Keratinocyte (primary cell): ENCODE results near the gene TMF1. TPM values are rescaled to one million over a fixed set of nuclear protein-coding genes. Genes with fewer than 3 reads are reported as not detected.
A peak's percentile ranks its signal among the peaks of the same experiment; 100 is the strongest.

Experiments used
- DNase-seq: peaks from one replicate; pipeline ENCODE4 v3.0.0-alpha.2; 2011; ENCODE audit warnings: low read depth, missing footprints, low spot score
- FAIRE-seq: peaks from 2 replicates; lab custom pipeline; 2011; peaks lifted over from hg19 to GRCh38; lab: Jason Lieb, UNC
- H2AFZ ChIP-seq: 2 replicates; pipeline ENCODE4 v1.6.0; 2012; ENCODE audit warnings: low read length, control low read depth, inconsistent platforms; ENCODE audit not compliant: control insufficient read depth
- H3K27ac ChIP-seq: 2 replicates; pipeline ENCODE4 v1.5.1; 2011; ENCODE audit warnings: low read length; ENCODE audit not compliant: control insufficient read depth, insufficient read depth
- H3K27me3 ChIP-seq: 3 replicates; pipeline ENCODE4 v1.6.0; 2011; ENCODE audit warnings: low read length; ENCODE audit not compliant: control insufficient read depth, insufficient read depth; ENCODE audit errors: extremely low read depth
- H3K36me3 ChIP-seq, 2 experiments: 2 replicates in 1 of 2; 3 replicates in 1 of 2; pipeline ENCODE4 v1.5.1; 2011; ENCODE audit warnings: low read length in 2 of 2, mild to moderate bottlenecking in 1 of 2; ENCODE audit not compliant: control insufficient read depth in 2 of 2, insufficient read depth in 2 of 2; ENCODE audit errors: extremely low read depth in 1 of 2
- H3K4me1 ChIP-seq: 3 replicates; pipeline ENCODE4 v1.5.1; 2011; ENCODE audit warnings: low read length; ENCODE audit not compliant: control insufficient read depth, insufficient read depth; ENCODE audit errors: extremely low read depth
- H3K4me2 ChIP-seq: 3 replicates; pipeline ENCODE4 v1.6.0; 2011; ENCODE audit warnings: low read depth, low read length; ENCODE audit not compliant: control insufficient read depth, insufficient read depth; ENCODE audit errors: extremely low read depth
- H3K4me3 ChIP-seq, 3 experiments: fragments of 200-600 bp in 1 of 3; sonication (generic) in 1 of 3; 2 replicates in 2 of 3; 3 replicates in 1 of 3; pipeline ENCODE4 v1.5.1; 2011 to 2016; ENCODE audit warnings: low read length in 3 of 3, mild to moderate bottlenecking in 3 of 3, control low read depth in 2 of 3, inconsistent platforms in 1 of 3, low read depth in 1 of 3, mixed read lengths in 1 of 3, mixed run types in 1 of 3, moderate library complexity in 1 of 3; ENCODE audit not compliant: control insufficient read depth in 2 of 3, insufficient read depth in 2 of 3; ENCODE audit errors: extremely low read depth in 1 of 3
- H3K79me2 ChIP-seq: 2 replicates; pipeline ENCODE4 v1.6.0; 2012; ENCODE audit warnings: low read length; ENCODE audit not compliant: control insufficient read depth, insufficient read depth
- H3K9ac ChIP-seq: 3 replicates; pipeline ENCODE4 v1.6.0; 2011; ENCODE audit warnings: low read length; ENCODE audit not compliant: control insufficient read depth, insufficient read depth; ENCODE audit errors: extremely low read depth
- H3K9me1 ChIP-seq: 3 replicates; pipeline ENCODE4 v1.6.0; 2011; ENCODE audit warnings: low read length; ENCODE audit not compliant: control insufficient read depth, insufficient read depth; ENCODE audit errors: extremely low read depth
- H3K9me3 ChIP-seq: 2 replicates; pipeline ENCODE4 v1.5.1; 2012; ENCODE audit warnings: low read depth, low read length; ENCODE audit not compliant: control insufficient read depth
- H4K20me1 ChIP-seq: 3 replicates; pipeline ENCODE4 v1.6.0; 2011; ENCODE audit warnings: low read length; ENCODE audit not compliant: control insufficient read depth, insufficient read depth; ENCODE audit errors: extremely low read depth
- EZH2 ChIP-seq: IDR thresholded peaks from one replicate; pipeline ENCODE4 v1.6.1; 2012; ENCODE audit warnings: inconsistent platforms, mild to moderate bottlenecking, low read length, moderate library complexity
- dilution Hi-C: fragments of 300-500 bp; cut with MboI; formaldehyde crosslinking; loops from one replicate; pipeline ENCODE4 v1.7.0; 2020; ENCODE audit warnings: low sequenced_read_pairs; ENCODE audit not compliant: extremely low pct_ligation_motif_present
- polyA plus RNA-seq, 5 experiments: library from polyadenylated mRNA; depleted of rRNA in 3 of 5; stranded (reverse) in 3 of 5; stranded (forward) in 1 of 5; unstranded in 1 of 5; fragments of >200 nt; gene quantifications; 1 replicate in 1 of 5; 2 replicates in 3 of 5; 3 replicates in 1 of 5; pipeline versions ENCODE4 v1.2.1 to v1.2.3, GENCODE V29; 2011 to 2012; ENCODE audit warnings: missing spikeins in 2 of 5, low read depth in 1 of 5, low replicate concordance in 1 of 5
- TF ChIP-seq, protein P1 (sequence below), 3 experiments: IDR thresholded peaks in 1 of 3; conservative IDR thresholded peaks in 1 of 3; optimal IDR thresholded peaks in 1 of 3; 2 replicates in 2 of 3; 3 replicates in 1 of 3; pipeline versions ENCODE3 to v1.5.1; 2011; ENCODE audit warnings: low read length in 3 of 3, mild to moderate bottlenecking in 3 of 3, moderate library complexity in 2 of 3, control low read depth in 1 of 3, inconsistent platforms in 1 of 3; ENCODE audit not compliant: insufficient read depth in 2 of 3; ENCODE audit errors: extremely low read depth in 1 of 3

The TMF1 gene
- polyA plus RNA-seq, 1 donor (not counting 4 experiments of a cell fraction or from before 2014, with no cell fraction given): 13.7 TPM

DNA sequence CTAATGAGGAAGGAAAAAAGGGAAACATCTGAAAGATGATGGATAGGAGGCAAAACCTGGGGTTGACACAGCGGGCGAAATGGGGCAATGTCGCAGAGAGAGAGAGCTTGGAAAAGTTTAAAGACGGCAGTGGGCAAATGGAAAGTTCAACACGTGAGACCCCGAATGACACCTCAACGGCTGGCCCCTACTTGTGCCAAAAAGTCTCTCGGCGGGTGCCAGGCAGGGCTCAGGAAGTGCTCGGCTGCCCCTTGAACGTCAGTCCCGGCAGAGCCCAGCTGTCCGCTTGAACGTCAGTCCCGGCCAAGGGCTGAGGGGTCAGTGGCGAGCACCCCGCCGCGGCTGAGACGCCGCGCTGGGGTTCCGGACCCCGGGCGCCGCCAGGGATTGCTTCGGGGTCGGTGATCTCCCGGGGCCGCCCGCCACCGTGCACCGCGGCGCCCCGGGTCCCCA is 39.3 kb downstream of the TMF1 start:
- Histone ChIP-seq H2AFZ (peak overlapping the region; percentile 11), H3K27me3 (no peaks in the 10 kb centered on the region), H3K4me3 (peak overlapping the region; percentile 57 to 70 (median 63)), H3K36me3 (peaks cover 7 to 8% of the 10 kb centered on the region in 2 experiments), H3K9ac (peak overlapping the region; percentile 87), H4K20me1 (no peaks in the 10 kb centered on the region), H3K9me3 (no peaks in the 10 kb centered on the region), H3K27ac (peak overlapping the region; percentile 91), H3K4me1 (peaks cover 32% of the 10 kb centered on the region), H3K9me1 (no peaks in the 10 kb centered on the region), H3K4me2 (peak overlapping the region; percentile 77), H3K79me2 (peaks cover 20% of the 10 kb centered on the region)
- no peak for TF ChIP-seq EZH2
- TF ChIP-seq, protein P1, sequence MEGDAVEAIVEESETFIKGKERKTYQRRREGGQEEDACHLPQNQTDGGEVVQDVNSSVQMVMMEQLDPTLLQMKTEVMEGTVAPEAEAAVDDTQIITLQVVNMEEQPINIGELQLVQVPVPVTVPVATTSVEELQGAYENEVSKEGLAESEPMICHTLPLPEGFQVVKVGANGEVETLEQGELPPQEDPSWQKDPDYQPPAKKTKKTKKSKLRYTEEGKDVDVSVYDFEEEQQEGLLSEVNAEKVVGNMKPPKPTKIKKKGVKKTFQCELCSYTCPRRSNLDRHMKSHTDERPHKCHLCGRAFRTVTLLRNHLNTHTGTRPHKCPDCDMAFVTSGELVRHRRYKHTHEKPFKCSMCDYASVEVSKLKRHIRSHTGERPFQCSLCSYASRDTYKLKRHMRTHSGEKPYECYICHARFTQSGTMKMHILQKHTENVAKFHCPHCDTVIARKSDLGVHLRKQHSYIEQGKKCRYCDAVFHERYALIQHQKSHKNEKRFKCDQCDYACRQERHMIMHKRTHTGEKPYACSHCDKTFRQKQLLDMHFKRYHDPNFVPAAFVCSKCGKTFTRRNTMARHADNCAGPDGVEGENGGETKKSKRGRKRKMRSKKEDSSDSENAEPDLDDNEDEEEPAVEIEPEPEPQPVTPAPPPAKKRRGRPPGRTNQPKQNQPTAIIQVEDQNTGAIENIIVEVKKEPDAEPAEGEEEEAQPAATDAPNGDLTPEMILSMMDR (optimal IDR thresholded peaks at IDR 0.05 in 1 of 3, IDR thresholded peaks at IDR 0.05 in 1 of 3, conservative IDR thresholded peaks at IDR 0.05 in 1 of 3; ENCODE audit: extremely low read depth in 1 of 3, insufficient read depth in 2 of 3, low read length in 3 of 3): no peak
- DNase-seq (no peak), FAIRE-seq (no peak)
- dilution Hi-C loops: no loop called here

DNA sequence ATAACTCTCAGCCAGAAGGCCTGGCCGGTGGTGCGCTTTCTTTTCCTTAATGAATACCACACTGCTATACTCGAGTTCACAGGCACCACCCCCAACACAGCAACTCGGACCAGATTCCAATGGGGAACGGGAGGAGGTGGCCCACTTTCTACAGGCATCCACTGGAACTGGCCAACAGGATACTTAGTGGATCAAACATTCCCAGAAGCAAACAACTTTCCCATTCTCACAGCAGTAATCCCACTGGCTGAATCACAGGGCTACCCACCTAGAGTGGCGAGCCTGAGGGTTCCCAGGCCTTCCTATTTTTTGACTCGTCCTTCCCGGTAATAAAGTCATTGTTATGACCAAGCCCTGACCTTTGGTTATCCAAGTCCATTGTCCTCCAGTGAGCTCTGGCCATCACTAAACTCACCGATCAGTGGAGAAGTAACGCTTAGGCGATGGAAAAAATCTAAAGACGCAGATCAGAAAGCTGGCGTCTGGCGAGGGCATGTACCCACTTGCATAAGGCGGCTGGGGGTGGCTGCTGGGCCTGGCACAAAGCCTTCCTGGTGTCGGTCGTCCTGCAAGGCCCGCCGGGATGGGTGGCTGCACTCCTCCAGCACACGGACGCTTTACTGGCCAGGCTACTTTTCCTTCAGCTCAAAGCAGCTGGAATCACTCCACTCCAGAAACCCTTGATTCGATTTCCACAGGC is 39.9 kb downstream of the TMF1 start:
- Histone ChIP-seq H3K4me1 (peaks cover 32% of the 10 kb centered on the region), H3K9ac (peak overlapping the region; percentile 87), H2AFZ (peak overlapping the region; percentile 65), H3K9me1 (no peaks in the 10 kb centered on the region), H3K79me2 (peaks cover 20% of the 10 kb centered on the region), H3K27me3 (no peaks in the 10 kb centered on the region), H4K20me1 (no peaks in the 10 kb centered on the region), H3K27ac (peak overlapping the region; percentile 91), H3K9me3 (no peaks in the 10 kb centered on the region), H3K4me3 (peak overlapping the region; percentile 57 to 70 (median 63)), H3K4me2 (peak overlapping the region; percentile 77), H3K36me3 (peaks cover 7 to 8% of the 10 kb centered on the region in 2 experiments)
- dilution Hi-C loops: no loop called here
- DNase-seq: no peak
- TF ChIP-seq, protein P1 (optimal IDR thresholded peaks at IDR 0.05 in 1 of 3, IDR thresholded peaks at IDR 0.05 in 1 of 3, conservative IDR thresholded peaks at IDR 0.05 in 1 of 3; ENCODE audit: extremely low read depth in 1 of 3, insufficient read depth in 2 of 3, low read length in 3 of 3): no peak
- TF ChIP-seq EZH2: no peak
- FAIRE-seq: peak; percentile 74
